Measurements from ENCODE around the gene ZAP70.

ZAP70 gene

GRCh38 chr2:97775074-97775473 is 61.7 kb downstream of the ZAP70 start:
- no peak for DNase-seq

GRCh38 chr2:97779141-97779540 is 65.8 kb downstream of the ZAP70 start:
- DNase-seq = no peak

- no peak for DNase-seq
Measured at GRCh38 chr2:97781981-97782380, 68.6 kb downstream of the ZAP70 start.

GRCh38 chr2:97784953-97785352 is 71.6 kb downstream of the ZAP70 start:
- DNase-seq = no peak

- no peak for DNase-seq
Measured at GRCh38 chr2:97785818-97786217, 72.4 kb downstream of the ZAP70 start.

GRCh38 chr2:97788986-97789644 is 75.7 kb downstream of the ZAP70 start:
- no peak for DNase-seq
